HPDE6-E6E7 (cell line): ENCODE measurements around the gene PSMB9.
"Not testable (repeated sequence)": the region's sequence is repeated elsewhere in the genome, so short reads cannot be mapped to it uniquely, and the experiment has no call there.

Experiments used
- DNase-seq: peaks from one replicate; pipeline ENCODE4 v3.0.0; 2011; ENCODE audit warnings: missing footprints; ENCODE audit errors: extremely low spot score

PSMB9 gene

DNA sequence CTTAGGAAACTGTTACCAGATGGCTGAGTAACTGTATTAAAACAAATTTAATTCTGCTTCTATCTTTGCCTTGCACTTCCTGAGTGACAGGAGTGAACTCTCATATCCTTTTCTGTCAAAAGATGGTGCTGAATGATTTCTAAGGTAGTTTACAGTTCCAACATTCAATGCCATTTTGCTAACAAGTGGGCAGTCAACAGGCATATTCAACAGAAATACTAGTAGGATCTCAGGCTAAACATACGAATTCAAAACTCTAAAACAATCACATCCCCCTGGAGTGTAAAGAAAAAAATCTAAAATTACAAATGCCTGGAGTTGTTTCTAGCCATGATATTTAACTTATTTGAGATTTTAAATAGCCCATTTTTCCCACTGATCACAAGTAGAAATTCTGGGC, 6.7 kb downstream of the PSMB9 start:
- DNase-seq: no peak

DNA sequence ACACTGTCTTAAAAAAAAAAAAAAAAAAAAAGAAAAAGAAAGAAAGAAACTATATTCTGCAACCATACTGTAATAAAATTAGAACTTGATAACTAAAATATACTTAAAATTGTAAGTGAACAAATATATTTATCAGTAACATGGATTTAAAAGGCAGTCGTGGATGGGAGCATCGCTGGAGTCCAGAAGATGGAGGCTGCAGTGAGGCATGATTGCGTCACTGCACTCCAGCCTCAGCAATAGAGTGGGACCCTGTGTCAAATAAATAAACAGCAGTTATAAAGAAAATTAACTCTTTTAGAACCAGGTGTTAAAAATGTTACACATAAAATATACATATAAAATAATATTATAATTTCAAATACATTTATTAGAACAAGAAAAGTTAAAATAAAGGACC, 8.7 kb downstream of the PSMB9 start:
- no peak for DNase-seq

DNA sequence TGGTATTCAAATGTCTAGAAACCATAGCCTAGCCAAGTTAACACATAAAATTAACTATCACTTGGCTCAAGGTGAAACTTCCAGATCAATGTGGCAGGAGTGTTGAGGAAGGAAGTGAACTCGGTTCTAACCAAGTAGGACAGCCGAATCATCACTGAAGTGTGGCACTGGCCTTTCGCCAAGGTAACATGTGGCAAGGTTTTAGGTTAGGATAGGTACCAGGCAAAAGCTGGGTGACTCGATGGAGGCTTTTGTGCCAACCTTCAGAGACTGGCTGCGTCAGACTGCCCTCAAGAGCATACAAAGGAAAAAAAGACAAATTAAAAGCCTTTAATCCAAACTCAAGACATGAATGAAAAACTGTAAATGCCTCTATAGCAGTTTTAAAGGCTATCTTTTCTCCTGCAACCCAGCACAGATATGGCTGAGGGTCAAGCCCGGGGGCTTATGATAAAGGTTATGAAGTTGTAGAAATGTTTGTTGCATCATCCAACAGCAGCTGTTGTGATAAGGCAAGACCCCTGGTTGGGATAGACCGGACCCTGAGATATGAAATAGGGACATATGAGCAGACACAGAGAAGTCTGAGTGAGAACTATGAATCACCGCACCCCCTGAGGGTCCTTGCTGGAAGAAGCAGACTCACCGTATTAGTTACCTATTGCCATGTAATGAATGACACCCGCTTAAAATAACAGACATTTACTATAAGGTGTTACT, 11.9 kb downstream of the PSMB9 start:
- no peak for DNase-seq

DNA sequence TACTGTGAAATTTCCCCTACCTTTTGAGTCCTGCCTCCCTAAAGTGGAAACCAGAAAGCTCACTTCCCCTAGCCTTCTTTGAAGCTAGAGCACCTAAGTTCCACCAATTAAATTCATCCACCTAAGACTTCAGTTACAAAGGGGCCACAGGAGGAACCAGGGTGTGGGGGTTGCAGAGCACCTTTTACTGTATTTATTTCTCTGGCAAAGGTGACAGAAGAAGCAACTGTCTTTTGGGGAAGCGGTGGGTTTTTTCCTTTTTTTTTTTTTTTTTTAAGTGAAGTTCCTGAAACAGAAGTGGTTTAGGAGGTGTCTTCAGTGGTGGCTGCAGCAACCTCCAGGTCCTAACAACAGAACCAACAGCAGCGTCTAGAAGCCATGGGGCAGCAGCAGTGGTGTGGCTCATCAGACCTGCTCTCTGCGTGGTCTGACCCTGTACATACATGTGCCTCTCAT, 13.1 kb downstream of the PSMB9 start:
- no peak for DNase-seq

DNA sequence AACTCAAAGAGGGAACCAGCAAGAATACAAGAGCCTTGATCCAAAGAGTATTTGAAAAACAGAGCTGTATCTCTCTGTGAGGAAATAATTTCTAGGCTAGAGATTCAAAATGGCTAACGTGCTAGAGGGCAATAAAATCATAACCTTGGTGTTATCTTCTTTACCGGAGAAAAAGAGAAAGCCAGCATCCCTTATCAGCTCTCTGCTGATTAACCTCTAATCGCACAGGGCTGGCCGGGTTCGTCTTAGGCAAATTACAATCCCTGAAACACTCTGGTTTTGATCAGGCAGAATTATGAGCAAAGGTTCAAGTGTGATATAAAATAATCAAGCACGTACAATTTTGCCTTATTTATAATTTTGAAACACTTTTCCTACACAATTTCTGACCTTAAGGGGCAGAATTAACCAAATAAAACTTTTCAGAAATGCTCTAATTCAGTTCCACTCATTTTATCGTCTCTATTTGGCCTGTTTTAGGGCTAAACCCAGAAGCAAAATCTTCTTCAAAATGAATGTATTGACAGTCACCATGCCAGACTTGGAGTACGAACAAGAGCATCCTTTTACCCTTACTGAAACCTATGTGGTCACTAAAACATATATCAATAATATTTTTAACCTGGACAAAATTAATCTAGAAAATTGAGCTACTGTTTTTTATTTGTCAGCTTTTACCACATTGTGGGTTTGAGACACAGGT, 13.7 kb downstream of the PSMB9 start:
- DNase-seq: no peak

DNA sequence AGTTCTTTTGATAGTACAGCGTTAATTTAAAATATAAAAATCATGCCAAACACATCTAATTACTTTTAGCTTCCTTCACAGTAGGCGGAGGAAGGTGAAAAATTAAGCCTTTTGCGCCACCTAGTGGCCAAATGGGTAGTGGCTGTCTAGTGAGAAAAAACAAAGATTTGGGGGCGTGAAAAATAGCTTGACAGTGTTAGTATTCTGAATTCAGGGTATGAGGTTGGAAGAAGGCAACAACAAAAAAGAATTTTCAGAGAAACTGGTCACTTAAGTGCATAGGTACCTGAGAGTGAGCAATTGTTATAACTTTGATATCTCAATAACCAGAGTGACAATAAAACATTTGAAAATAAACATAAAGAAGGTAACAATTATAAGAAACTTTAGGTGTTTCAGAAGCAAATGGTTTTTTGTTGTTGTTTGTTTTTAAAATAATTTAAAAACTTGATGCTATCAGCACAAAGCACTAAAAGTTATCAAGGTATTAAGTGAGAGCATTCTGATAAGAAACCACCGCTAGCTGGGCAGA, 14.3 kb downstream of the PSMB9 start:
- DNase-seq: peak; percentile 29

DNA sequence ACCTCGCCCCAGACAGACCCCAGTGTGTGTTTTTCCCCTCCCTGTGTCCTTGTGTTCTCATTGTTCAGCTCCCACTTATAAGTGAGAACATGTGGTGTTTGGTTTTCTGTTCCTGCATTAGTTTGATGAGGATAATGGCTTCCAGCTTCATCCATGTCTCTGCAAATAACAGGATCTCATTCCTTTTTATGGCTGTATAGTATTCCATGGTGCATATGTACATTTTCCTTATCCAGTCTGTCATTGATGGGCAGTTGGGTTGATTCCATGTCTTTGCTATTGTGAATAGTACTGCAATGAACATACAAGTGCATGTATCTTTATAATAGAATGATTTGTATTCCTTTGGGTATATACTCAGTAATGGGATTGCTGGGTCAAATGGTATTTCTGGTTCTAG, 20.0 kb downstream of the PSMB9 start:
- not testable (repeated sequence) for DNase-seq

DNA sequence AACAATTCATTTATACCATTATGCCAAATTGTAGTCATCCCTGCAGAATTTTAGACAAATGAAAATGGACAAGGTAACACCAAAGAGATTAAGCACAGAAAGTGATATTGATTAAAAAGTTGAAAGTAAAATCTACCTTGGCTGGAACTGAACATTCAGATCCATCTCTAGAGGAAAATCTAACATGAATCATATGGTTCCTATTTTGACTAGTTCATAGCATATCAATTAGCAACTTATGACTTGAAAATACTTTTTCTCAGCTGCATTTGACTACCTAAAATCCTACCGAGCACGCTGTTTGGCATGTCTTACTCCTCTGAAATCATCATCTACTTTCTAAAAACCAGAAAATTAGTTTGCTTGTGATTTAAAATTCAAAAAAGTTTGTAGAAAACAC, 22.6 kb downstream of the PSMB9 start:
- no peak for DNase-seq

DNA sequence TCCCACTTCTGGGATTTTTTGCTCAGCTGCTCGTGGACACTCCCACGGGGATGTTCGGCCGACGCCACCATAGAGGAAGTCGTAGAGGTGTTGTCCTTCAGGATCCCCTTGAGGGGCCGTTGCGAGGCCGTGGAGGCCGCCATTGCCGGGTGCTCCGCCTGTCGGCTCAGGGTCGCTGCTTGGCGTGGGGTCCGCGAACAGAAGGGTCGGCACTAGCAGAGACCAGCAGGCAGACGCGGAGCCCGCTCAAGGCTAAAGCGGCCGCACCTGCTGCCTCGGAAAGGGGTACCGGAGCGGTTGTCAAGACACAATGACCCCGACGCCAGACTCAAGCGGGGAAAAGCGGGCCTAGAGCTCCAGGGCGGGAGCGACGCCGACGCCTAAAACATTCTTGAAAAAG, 25.7 kb downstream of the PSMB9 start:
- no peak for DNase-seq

DNA sequence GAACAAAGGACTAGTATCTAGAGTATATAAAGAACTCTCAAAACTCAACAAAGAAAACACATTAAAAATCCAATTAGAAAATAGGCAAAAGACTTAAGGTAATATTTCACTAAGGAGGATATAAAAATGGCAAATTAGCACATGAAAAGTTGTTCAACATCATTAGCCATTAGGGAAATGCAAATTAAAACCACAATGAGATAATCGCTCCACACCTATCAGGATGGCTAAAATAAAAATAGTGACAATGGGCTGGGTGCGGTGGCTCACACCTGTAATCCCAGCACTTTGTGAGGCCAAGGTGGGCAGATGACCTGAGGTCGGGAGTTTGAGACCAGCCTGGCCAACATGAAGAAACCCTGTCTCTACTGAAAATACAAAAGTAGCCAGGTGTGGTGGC, 27.0 kb downstream of the PSMB9 start:
- not testable (repeated sequence) for DNase-seq

DNA sequence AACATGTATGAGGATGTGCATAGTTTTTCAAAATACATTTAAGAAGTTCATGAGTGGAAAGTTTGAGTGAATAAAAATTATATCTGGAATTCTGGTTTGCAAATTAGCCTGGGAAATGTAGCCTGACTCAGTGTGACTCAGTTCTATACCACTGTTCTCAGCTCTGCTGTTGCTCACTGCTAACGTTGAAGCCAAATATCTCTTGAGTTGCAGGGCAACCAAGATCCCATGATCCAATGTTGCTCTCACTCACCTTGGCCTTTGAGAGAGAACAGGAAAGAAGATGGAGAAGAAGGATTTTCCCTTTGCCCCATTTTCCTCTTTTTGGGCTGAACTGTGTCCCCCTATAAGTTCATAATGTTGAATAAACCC, 28.9 kb downstream of the PSMB9 start:
- peak; percentile 52 for DNase-seq

DNA sequence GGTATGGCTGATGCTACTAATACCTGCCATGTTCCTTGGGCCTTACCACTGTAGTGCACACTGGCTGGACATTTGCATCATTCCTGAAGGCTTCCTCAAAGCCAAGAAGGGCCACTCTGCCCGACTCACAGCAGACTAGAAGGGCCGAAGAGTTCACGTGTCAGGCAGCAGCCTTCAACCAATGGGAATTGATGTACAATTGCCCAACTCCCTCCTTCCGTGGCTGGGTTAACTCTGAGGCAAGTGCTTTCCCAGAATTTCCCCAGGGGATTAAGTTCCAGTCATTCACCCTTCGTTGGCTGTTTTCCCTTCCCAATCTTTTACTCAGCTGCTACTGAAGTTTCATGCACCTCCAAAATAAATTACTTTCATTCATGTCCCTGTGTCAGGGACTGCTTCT, 29.8 kb downstream of the PSMB9 start:
- DNase-seq: no peak

DNA sequence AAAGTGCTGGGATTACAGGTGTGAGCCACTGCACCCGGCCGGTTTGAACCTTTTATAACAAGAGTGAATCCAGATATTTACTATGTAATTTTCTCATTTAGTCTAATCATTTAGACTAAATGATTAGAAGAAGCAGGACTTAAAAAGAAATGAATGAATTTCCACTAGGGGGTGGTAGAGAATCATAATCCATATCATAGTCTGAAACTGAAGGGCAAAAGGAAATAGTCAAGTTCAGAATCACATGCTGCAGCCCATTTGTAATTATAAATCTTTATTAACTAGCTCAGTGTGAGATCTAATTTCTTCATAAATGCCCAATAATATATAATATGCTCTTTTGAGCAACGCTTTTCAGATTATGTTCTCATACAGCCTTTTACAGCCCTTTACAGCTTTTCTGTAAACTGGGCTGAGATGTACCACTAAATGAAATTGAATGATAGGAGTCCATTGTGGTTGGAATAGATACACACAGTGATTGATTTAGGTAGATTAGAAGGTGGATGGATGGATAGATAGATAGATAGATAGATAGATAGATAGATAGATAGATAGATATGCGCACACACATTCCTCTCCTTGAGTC, 31.8 kb downstream of the PSMB9 start:
- peak; percentile 45 for DNase-seq

DNA sequence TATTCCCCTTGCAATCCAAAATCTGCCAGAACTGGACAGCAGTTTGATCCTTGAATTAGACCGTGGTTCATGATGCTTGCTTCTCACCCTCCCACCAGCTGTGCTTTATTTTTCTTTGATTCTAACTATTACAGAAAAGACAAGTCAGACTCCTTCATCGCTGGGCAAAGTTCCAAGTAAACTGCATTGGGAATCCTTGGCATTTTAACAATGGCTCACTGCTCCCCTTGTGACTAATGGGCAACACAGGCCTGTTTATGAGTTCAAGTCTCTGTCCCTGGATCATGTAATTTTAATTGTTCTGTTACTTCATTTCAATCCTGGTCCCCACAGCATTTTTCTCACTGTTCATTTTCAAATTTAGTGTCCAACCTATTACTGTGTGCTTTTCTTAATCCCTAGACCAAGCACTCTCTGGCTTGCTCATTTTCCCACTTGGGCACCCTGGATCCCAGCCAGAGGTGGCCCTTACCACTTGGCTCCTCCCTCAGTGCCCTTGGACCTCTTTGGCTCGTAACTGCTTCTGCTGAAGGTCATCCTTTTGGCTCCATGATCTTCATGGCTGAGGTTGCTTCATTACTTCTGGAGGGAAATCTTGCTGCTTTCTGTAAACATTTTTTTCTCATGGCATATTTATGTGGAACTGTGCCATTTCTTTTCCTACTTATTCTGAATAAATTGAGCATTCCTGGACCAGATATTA, 32.8 kb downstream of the PSMB9 start:
- DNase-seq: no peak

DNA sequence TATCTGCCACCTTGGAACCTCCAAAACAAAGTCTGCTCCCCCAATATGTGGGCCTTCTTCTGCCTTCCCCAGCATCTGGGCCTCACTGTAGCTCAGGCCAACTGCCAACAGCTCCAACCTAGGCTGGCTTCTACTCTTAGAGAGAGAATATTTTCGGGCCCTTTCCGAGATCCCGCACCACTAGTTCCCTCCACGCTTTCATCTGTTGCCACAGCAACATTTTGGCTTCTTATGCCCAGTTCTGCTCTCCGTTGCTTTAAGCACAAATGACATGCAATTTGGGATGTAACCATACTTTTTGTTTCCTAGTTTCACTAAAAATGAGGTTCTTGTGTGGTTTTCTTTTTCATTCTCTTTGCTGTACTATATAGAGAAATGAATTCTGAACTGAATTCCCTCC, 33.6 kb downstream of the PSMB9 start:
- no peak for DNase-seq

DNA sequence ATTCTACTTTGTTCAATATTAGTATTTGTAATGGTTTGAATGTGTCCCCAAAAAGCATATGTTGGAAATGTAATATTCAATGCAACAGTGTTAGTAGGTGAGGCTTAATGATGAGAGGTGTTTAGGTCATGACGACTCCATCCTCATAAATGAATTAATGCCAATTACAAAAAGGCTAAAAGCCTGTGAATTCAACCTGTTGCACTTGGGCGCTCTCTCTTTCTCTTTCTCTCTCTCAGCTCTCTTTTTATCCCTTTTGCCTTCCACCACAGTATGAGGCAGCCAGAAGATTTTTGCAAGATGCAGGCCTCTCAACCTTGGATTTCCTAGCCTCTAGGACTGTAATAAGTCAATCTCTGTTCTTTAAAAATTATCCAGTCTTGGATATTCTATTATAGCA, 34.6 kb downstream of the PSMB9 start:
- DNase-seq: no peak

DNA sequence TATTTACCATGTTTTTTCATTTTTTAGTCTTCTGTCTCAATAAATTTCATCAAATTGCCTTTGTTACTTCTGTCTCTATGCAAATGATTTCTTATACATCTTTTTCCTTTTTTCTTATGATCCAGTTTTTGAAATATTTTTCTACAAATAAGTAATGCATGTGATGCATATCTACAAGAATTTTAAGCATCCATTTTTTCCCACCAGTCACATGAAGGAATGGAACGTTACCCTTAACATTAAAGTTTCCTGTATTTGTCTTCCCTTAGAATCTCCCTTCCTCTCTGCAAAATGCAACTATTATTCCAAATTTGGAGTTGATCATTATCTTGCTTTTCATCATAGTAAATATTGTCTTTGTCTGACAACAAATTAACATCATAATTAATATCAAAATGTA, 35.5 kb downstream of the PSMB9 start:
- no peak for DNase-seq

DNA sequence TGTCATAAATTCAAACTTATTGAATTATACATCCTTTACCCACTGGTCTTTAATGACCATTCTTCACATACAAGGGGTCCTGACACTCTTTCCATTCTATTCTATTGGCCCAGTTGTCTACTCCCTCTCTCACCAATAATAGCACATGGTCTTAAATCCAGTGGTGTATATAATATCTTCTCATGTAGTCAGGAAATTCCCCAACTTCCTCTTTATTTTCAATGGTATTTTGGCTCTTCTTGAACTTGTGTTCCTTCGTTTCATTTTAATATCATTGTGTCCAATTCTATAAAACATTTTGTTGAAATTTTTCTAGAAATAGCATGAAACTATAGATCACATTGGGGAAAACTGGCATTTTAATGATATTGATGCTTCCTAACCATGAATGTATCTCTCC, 36.8 kb downstream of the PSMB9 start:
- DNase-seq: no peak

DNA sequence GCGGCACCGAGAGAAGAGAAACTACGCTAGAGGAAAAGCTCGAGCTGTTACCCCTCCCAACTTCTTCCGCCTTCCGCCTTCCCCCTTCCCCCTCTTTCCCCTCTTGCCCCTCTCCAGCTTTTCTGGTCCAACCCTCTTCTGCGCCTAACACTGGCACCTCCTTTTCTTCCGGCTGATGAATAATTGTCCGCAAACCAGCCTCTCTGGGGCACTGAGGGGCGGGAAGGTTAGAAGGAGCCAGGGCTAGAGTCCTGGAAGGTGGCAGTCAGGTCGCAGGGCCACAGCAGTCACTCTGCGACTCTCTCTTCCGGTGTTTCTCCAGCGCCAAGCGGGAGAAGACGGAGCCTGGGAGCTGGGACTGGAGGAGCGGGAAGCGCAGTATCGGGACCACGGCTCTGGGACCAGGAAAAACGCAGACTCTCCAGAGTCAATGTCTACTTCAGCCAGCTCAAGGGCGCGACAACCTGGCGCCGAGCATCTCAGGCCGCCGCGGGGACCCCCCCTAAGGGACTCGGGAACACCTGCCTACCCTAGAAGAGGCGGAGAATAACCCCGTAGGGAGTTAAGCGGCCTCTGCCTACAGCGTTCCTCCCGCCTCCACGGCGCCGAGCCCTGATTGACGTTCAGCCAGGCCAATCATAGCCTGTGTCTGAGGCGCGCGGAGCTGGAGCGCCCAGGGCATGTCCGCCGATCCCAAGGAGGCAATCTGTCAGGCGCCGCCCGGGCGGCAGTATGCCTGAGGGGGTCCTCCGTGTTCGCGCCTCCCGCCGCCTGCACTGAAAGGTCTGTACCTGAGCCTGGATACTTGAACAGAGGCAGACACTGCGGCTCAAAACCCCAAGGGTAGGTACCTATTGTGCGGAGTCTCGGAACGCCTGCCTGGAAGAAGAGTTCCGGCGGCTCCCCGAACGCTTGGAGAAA, 40.4 kb downstream of the PSMB9 start:
- DNase-seq: peak; percentile 99

DNA sequence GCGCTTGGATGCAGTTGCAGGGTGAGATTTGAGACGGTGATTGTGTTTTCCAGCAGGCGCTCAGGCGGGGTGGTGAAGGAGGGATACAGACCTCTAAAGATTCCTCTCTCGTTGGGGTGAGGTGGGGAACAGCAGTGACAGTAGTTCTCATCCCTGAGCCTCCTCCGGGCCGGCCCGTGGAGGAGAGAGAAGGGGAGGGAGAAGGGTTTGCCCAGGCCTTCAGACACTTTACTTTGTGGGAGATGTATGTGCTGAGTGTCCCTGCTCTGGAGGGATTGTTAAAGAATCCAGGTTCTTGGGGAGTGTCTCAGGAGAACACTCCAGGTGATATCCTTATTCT, 41.0 kb downstream of the PSMB9 start:
- DNase-seq: no peak

DNA sequence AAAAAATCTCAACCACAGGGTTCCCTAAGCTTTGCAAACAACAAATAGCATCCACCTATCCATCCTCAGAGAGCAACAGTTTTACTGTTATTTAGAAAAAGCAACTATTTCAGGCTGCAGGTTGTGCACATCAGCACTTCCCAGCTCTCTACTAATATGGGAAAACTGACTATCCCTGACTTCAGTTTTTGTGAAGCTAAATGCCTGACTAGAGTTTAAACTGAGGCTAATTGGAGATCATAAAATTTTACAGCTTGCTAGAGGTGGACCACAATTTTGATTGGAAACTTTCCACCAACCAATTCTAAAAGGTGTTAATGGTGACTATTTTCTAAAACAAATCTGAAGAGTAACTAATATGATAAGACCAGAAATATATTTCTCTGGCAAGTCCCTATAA, 50.0 kb downstream of the PSMB9 start:
- no peak for DNase-seq
